Measurements from ENCODE around the gene LMX1A.

LMX1A gene

DNA sequence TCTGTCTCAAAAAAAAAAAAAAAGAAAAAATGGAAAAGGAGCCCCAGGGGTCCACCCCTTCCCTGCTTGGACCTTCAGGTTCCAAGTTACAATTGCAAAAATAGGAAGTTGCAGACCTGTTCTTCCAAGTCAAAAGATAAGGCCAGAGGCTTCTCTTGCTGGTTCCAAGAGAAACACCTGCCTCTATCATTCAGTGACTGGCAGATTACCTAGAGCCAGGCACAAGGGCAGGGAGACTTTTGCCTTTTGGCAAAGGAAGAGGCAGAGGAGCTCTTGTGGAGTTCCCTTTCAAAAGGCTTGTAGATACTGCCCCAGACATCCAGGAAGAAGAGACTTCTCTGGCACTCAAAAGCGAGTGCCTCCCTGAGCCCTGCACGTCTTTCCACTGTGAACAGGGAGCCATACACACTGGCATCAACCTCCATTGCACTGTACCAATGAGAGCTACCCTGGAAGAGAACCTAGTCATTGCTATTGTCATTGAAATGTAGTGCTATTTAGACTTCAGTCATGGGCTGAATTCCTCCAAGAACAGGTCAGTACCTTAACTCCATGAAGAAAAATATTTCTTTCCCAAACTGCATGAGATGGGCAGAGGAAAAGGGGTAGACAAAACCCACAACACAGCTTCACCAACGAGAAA lies 91.2 kb downstream of the LMX1A start:
- DNase-seq (ENCODE audit: low read depth) = no peak

- DNase-seq (ENCODE audit: low read depth) = no peak
These were observed 96.6 kb downstream of the LMX1A start for GRCh38 chr1:165259706-165260428.

- DNase-seq (ENCODE audit: low read depth) = no peak
These were observed 97.3 kb downstream of the LMX1A start for GRCh38 chr1:165259236-165259635.

DNA sequence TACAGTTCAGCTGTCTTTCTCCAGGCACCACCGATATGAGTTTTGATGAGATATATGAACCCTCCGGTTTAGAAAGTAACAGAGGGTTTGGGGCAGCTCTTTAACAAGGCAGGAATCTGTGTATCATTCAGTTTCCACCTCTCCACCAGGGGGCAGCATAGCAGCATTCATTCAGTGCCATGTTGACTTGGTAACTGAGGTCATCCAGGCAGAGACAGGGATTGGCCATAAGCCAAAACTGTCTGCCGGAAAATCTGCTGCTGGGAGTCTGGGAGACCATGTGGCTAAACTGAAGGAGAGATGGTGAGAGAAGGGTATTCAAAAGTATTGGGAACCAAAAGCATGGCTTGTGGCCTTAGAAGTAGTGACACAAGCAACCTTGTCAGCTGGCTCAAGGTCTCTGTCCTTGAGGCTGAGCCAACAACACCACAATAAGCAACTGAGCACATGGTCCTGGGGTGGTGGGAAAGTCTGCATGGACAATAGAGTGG lies 98.5 kb downstream of the LMX1A start:
- DNase-seq (ENCODE audit: low read depth) = no peak

- DNase-seq (ENCODE audit: low read depth) = no peak
These were observed 101.5 kb downstream of the LMX1A start for GRCh38 chr1:165254896-165255625.

DNA sequence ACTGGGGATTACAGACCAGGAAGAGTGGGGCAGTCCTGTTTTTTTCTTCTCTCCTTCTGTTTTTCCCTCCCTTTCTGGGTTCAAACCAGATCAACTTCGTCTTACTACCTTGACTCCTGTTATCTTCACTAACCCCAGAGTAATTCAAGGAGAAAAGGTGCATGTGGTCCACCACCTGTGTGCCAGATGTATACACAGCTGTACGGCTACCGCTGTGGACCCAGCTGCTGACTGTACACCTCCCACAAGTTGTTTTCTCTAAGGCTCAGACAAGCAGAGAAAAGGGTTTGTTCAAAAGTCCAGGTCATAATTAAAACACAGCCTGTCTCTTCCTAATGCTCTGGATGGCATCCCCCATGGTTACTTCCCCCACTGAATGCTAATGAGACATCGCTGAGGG lies 102.1 kb downstream of the LMX1A start:
- no peak for DNase-seq (ENCODE audit: low read depth)

DNA sequence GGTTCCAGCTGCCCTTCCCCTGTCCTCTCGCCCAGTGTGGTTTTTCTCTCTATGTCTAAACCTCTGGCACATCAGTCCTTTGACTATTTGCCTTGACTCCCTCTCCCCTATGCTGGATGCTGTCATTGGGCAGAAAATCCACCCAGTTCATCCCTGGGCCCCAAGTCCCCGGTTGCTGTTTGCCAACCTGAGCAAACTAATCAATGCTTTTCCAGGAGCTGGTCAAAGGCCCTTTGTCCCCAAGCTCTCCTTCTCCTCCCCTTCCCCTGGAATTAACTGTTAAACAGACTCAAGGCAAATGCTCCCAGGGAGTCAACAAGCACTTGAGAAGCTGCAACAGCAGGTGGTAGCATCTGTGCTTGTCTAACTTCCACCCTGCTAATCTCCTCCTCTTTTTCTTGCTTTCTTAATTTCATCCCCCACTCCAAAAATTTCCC lies 102.7 kb downstream of the LMX1A start:
- no peak for DNase-seq (ENCODE audit: low read depth)

- no peak for DNase-seq (ENCODE audit: low read depth)
These were observed 107.4 kb downstream of the LMX1A start for GRCh38 chr1:165248969-165249571.

- DNase-seq (ENCODE audit: low read depth) = no peak
These were observed 114.6 kb downstream of the LMX1A start for GRCh38 chr1:165241952-165242351.

DNA sequence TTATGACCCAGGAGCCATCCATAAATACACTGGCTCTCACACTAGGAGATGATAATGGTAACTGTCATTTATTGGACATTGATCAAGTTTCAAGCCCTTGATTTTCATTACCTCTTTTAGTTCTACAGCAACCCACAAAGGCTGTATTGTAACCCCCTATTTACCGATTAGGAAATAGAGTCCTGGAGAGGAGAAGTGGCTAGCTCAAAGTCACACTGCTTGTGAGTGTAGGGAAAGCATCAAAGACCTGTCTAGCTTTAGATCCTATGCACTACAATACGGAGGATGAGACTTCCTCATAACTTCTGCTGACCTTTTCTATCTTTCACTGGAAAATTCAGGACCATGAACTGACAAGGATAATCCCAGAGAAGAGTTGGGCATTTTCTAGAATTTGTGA lies 115.2 kb downstream of the LMX1A start:
- no peak for DNase-seq (ENCODE audit: low read depth)

DNA sequence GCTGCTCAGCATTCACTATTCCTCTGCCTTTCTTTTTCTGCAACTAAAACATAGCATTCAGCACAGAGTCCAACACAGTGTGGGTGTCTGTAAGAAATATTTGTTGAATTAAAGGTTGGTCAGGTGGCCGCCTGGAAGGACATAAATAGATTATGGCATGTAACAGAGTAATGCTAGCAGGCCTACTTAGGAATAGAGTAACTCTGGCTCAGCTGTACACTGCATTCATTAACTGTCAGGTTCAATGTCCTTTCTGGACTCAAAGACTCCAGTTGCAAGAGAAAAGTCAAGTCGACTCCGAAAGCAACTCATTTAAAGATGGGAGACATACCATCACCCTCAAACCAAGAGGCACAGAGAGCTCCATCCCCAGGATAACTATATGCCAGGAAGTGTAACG lies 116.0 kb downstream of the LMX1A start:
- no peak for DNase-seq (ENCODE audit: low read depth)

DNA sequence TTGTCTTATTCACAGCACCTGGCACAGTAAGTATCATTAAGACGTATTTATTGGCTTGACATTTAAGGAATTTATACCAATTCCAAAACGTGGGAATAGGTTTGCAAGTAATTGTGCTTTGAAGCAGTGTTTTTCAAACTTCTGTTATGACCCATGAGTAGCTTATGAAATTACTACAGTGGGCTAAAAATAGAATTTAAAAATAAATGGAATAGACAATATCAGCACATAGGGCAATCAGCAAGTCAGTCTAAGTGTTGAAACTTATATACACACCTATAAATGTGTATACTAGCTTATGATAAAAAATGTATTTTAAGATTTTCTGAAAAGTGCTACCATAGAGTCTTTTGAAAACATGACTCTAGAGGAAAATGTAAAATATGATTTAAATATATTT lies 116.6 kb downstream of the LMX1A start:
- DNase-seq (ENCODE audit: low read depth) = no peak

GRCh38 chr1:165235777-165236291 lies 120.7 kb downstream of the LMX1A start:
- no peak for DNase-seq (ENCODE audit: low read depth)

DNA sequence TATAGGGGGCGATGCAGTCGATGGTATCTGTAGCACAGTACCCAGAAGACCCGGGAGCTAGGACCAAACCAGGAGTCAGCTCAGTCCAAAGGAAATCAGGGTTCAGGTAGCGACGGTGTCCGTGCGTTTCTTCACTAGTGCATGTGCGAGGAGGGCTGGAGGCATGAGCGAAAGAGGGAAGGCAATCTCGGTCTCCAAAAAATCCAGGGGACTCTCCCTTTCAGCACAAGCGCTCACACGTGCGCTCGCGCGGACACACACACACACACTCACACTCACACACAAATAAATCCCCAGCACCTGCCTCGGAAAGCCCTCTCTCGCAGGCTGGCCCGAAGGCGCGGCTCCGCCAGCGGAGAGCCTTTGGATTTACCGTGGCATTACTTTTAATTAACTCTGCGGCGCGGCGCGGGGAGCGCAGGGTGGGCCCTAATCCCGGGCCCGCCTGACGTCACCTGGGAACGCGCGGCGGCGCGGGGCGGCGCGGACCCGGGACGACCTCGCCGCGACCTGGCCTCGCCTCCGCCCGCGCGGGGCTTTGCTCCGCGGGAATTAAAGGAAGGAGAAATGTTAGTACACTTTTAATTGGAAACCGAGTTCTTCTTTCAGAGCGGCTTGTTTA lies 121.2 kb downstream of the LMX1A start:
- DNase-seq (ENCODE audit: low read depth) = no peak

DNA sequence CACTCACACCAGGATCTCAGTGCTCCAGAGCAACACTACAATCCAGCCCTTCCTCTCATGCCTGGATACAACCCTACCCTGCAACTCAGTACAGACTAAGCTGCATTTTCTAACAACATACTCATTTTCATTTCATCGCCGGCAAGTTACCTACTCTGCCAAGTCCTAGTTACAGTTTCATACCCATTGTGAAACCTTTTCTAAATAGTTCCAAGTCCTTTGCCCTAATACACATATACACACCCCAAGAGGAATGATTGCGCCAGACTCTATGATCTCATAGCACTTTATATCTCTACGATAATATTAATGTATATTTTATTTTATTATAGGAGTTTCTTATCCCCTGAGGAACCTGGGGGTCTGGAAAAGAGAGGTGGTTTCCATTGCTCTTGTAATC lies 122.4 kb downstream of the LMX1A start:
- DNase-seq (ENCODE audit: low read depth) = no peak

DNA sequence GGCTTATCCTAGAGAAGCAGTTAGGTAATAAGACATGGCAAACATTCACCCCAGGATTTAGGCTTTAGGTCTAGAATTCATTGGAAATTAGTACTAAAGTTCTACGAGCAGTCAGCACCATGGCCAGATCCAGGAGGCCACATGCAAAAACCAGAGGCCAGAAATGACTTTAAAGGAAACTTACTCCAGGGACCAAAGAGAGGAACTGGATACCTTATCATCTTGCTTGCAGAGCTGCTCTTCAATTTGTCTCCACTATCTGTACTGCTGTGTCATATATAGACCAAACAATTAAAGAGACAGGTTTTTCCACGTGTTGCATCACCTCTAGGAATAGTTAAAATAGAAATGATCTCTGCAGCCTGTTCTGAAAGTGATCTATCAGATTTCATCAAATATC lies 127.8 kb downstream of the LMX1A start:
- DNase-seq (ENCODE audit: low read depth) = no peak

DNA sequence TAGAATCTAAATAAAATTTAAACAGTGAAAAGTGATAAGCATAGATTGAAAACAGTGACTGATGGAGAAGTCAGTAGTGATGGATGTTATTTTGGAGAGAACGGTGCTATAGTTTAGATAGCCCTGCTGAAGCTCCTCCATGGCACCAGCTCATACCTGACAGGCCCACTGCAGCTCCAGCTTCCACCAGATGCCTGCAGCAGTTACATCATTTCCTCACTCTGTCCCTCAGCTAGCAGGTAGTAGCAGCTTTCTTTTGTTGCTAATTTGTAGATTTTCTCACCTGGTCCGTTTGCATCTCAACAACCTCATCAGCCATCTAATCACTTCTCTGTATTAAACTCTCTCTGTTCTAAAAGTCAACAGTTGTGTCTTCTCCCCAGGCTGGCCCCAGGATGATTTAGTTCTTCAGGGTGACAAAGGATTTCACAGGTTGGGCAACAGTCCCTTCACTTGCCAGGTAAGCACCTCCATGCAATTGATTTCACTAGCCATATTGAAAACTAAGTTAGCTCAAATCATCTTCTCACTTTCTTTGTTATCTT lies 128.3 kb downstream of the LMX1A start:
- no peak for DNase-seq (ENCODE audit: low read depth)

DNA sequence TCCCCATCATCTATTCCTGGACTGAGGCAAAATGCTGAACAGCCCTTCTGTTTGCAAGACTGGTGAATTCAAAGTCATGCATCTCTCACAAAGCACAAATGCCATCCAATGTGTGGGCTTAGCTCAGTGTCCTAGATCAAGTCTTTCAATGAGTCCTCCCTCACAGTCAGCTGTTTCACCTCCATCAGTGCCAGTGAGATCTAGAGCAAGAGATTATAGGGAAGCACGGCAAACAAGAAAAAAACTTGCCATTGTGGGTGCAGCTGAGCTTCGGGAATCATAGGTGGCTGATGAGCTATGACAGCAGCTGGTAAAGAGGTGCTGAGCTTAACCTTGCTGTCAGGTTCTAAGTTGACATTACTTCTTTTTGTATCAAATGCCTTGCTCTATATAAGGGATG lies 130.2 kb downstream of the LMX1A start:
- no peak for DNase-seq (ENCODE audit: low read depth)

GRCh38 chr1:165225650-165226049 lies 130.9 kb downstream of the LMX1A start:
- no peak for DNase-seq (ENCODE audit: low read depth)

DNA sequence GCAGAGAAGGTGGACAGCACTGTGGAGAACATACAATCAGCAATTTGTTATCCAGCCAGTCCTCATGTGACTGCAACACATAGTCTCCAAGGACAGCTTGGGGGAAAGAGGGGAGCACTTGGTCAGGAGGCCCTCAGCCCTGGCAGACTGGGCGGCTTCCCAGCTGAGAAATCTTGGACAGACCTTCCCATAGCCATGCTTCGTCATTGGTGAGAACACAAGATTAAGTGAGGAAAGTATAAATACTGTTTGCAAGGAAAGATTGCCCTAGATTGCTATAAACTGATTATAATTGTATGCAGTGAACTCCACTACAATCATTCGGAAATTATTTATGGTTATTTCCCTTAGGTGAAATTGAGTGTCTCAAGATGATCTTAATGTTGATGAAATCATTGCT lies 131.5 kb downstream of the LMX1A start:
- no peak for DNase-seq (ENCODE audit: low read depth)

GRCh38 chr1:165224504-165224903 lies 132.0 kb downstream of the LMX1A start:
- DNase-seq (ENCODE audit: low read depth) = no peak

DNA sequence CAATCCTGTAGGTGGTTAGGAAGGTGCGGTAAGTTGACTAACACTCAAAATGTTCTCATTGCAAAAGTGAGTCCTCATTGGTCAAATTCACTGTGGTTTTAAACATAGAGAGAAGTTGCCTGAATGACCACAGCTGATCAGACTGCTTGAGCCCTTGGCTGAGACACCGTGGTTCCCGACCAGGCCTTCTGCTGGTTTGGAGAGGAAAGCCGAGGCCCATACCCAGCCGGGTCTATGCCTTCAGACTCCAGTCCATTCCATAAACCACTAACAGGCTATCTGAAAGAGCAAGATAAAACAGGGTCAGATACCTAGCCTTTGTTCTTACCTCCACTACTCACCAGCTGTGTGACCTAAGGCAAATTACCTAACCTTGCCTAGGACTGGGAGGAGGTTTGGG lies 133.9 kb downstream of the LMX1A start:
- no peak for DNase-seq (ENCODE audit: low read depth)
